ENCODE measurements around the gene DCAF5. TPM values are rescaled to one million over a fixed set of nuclear protein-coding genes. Genes with fewer than 3 reads are reported as not detected.
"Not testable (repeated sequence)": the region's sequence is repeated elsewhere in the genome, so short reads cannot be mapped to it uniquely, and the experiment has no call there.

DCAF5 gene
- total RNA-seq, 1 experiment from 2014 or later: 29.1 TPM

- CTCF ChIA-PET: interaction anchor here (0.6 kb wide), 1 partner anchor 23 kb away, joined by 3 read pairs; no protein-coding TSS in a partner anchor
- intact Hi-C loops (cut with micrococcal nuclease; ENCODE audit: unreplicated experiment): loop anchor here (1.0 kb wide), 2 partner anchors 100 to 137 kb away; partner anchors contain the start of gene ACTN1
These were observed 73.2 kb downstream of the DCAF5 start for GRCh38 chr14:69079747-69080146.

GRCh38 chr14:69079188-69079742 lies 73.7 kb downstream of the DCAF5 start:
- ChIA-PET POLR2A (ENCODE audit: unreplicated experiment) (interaction anchor here (0.7 to 1.4 kb wide), 4 partner anchors 14 to 286 kb away, joined by 3 to 20 read pairs (median 4); partner anchors contain the start of gene ACTN1), CTCF (interaction anchor here (0.6 kb wide), 1 partner anchor 23 kb away, joined by 3 read pairs; no protein-coding TSS in a partner anchor)
- TF ChIP-seq CTCF (conservative IDR thresholded peaks at IDR 0.05): no peak
- no peak for TF ChIP-seq EZH2 (IDR thresholded peaks at IDR 0.05; ENCODE audit: low read depth)
- peaks cover 33% of the 10 kb centered on the region for H3F3A ChIP-seq (ENCODE audit: insufficient read depth, low read depth)
- 0 out of 2 replicates have a peak, but pooled peaks cover 4% of the 10 kb centered on the region for H3K36me3 ChIP-seq (ENCODE audit: low read depth)
- intact Hi-C loops (cut with micrococcal nuclease; ENCODE audit: unreplicated experiment): loop anchor here (1.0 kb wide), 2 partner anchors 100 to 137 kb away; partner anchors contain the start of gene ACTN1
- H3K9me2 ChIP-seq (ENCODE audit: insufficient read depth): no peaks in the 10 kb centered on the region
- H3K27ac ChIP-seq: peak overlapping the region; percentile 77
- BruUV-seq (replicated peaks): no TSS peak
- no peak overlapping the region for H3K4me3 ChIP-seq
- H3K79me2 ChIP-seq (ENCODE audit: low read depth): peaks cover 15% of the 10 kb centered on the region; the same call in 1 of the 2 replicates
- H3K27me3 ChIP-seq (ENCODE audit: insufficient read depth, low read depth): no peaks in the 10 kb centered on the region
- no peak overlapping the region for H2AFZ ChIP-seq
- peak; percentile 30 to 92 for DNase-seq
- H4K20me1 ChIP-seq (ENCODE audit: insufficient read depth): no peaks in the 10 kb centered on the region; the same call in 1 of the 2 replicates
- no peaks in the 10 kb centered on the region for H3K9me3 ChIP-seq (ENCODE audit: insufficient read depth, low read depth)
- H3K4me1 ChIP-seq (replicated peaks; ENCODE audit: insufficient read depth): peaks cover 47% of the 10 kb centered on the region
- peak overlapping the region; percentile 53 for H3K4me2 ChIP-seq

More at GRCh38 chr14:69079747-69080146, 73.2 kb downstream of the DCAF5 start:
- 0 out of 2 replicates have a peak, but pooled peaks cover 7% of the 10 kb centered on the region for H3K36me3 ChIP-seq (ENCODE audit: low read depth)
- POLR2A ChIA-PET (ENCODE audit: unreplicated experiment): interaction anchor here (0.7 to 1.4 kb wide), 3 partner anchors 13 to 287 kb away, joined by 3 to 20 read pairs (median 4); partner anchors contain the start of gene ACTN1
- no peaks in the 10 kb centered on the region for H3K27me3 ChIP-seq (ENCODE audit: insufficient read depth, low read depth)
- peaks cover 15% of the 10 kb centered on the region; the same call in 1 of the 2 replicates for H3K79me2 ChIP-seq (ENCODE audit: low read depth)
- peaks cover 47% of the 10 kb centered on the region for H3K4me1 ChIP-seq (replicated peaks; ENCODE audit: insufficient read depth)
- H3F3A ChIP-seq (ENCODE audit: insufficient read depth, low read depth): peaks cover 33% of the 10 kb centered on the region
- H3K27ac ChIP-seq: peak overlapping the region; percentile 77
- H3K4me2 ChIP-seq: peak overlapping the region; percentile 53; the same call in 1 of the 2 replicates
- H3K4me3 ChIP-seq: no peak overlapping the region
- DNase-seq: no peak
- no TSS peak for BruUV-seq (replicated peaks)
- no peaks in the 10 kb centered on the region for H4K20me1 ChIP-seq (ENCODE audit: insufficient read depth)
- no peaks in the 10 kb centered on the region for H3K9me3 ChIP-seq (ENCODE audit: insufficient read depth, low read depth)
- no peaks in the 10 kb centered on the region for H3K9me2 ChIP-seq (ENCODE audit: insufficient read depth)
- TF ChIP-seq CTCF (conservative IDR thresholded peaks at IDR 0.05) (no peak), EZH2 (IDR thresholded peaks at IDR 0.05; ENCODE audit: low read depth) (no peak)
- H2AFZ ChIP-seq: no peak overlapping the region

- Histone ChIP-seq H3K27ac (peak overlapping the region; percentile 77), H3K27me3 (ENCODE audit: insufficient read depth, low read depth) (no peaks in the 10 kb centered on the region), H3K79me2 (ENCODE audit: low read depth) (peaks cover 15% of the 10 kb centered on the region; the same call in 1 of the 2 replicates), H3K4me1 (replicated peaks; ENCODE audit: insufficient read depth) (peaks cover 47% of the 10 kb centered on the region), H3K9me2 (ENCODE audit: insufficient read depth) (no peaks in the 10 kb centered on the region), H3F3A (ENCODE audit: insufficient read depth, low read depth) (peaks cover 33% of the 10 kb centered on the region), H3K36me3 (ENCODE audit: low read depth) (no peaks in the 10 kb centered on the region; the same call in 1 of the 2 replicates), H3K4me3 (no peak overlapping the region), H3K4me2 (peak overlapping the region; percentile 53), H2AFZ (no peak overlapping the region), H3K9me3 (ENCODE audit: insufficient read depth, low read depth) (no peaks in the 10 kb centered on the region), H4K20me1 (ENCODE audit: insufficient read depth) (no peaks in the 10 kb centered on the region; the same call in 1 of the 2 replicates)
- peak; percentile 42 to 96 for DNase-seq
- no peak for TF ChIP-seq EZH2 (IDR thresholded peaks at IDR 0.05; ENCODE audit: low read depth)
- TF ChIP-seq CTCF (conservative IDR thresholded peaks at IDR 0.05): no peak
- BruUV-seq (replicated peaks): no TSS peak
- POLR2A ChIA-PET (ENCODE audit: unreplicated experiment): interaction anchor here (0.5 kb wide), 1 partner anchor 64 kb away, joined by 4 read pairs; no protein-coding TSS in a partner anchor
- CTCF ChIA-PET: interaction anchor here (0.5 kb wide), 1 partner anchor 42 kb away, joined by 3 read pairs; no protein-coding TSS in a partner anchor
- intact Hi-C loops (cut with micrococcal nuclease; ENCODE audit: unreplicated experiment): no loop called here
These were observed 75.1 kb downstream of the DCAF5 start for GRCh38 chr14:69077841-69078240.

GRCh38 chr14:69077185-69077584 lies 75.7 kb downstream of the DCAF5 start:
- BruUV-seq (replicated peaks): TSS peak; percentile 16
- H2AFZ ChIP-seq; H3K27me3 ChIP-seq (ENCODE audit: insufficient read depth, low read depth); DNase-seq; intact Hi-C loops (cut with micrococcal nuclease; ENCODE audit: unreplicated experiment); H3K36me3 ChIP-seq (ENCODE audit: low read depth); H3K9me3 ChIP-seq (ENCODE audit: insufficient read depth, low read depth); H3K4me3 ChIP-seq; H3K9me2 ChIP-seq (ENCODE audit: insufficient read depth); H4K20me1 ChIP-seq (ENCODE audit: insufficient read depth): not testable (repeated sequence)
- POLR2A ChIA-PET (ENCODE audit: unreplicated experiment): interaction anchor here (0.5 to 0.7 kb wide), 3 partner anchors 21 to 135 kb away, joined by 3 to 5 read pairs (median 4); no protein-coding TSS in a partner anchor
- peaks cover 15% of the 10 kb centered on the region; the same call in 1 of the 2 replicates for H3K79me2 ChIP-seq (ENCODE audit: low read depth)
- peaks cover 33% of the 10 kb centered on the region for H3F3A ChIP-seq (ENCODE audit: insufficient read depth, low read depth)
- H3K4me1 ChIP-seq (replicated peaks; ENCODE audit: insufficient read depth): peaks cover 47% of the 10 kb centered on the region
- peak overlapping the region; percentile 77 for H3K27ac ChIP-seq
- CTCF ChIA-PET: interaction anchor here (0.5 to 0.7 kb wide), 2 partner anchors 41 to 142 kb away, joined by 3 to 4 read pairs; no protein-coding TSS in a partner anchor
- peak overlapping the region; percentile 30 for H3K4me2 ChIP-seq
